ENCODE measurements around the gene GYS1.
A peak's percentile ranks its signal among the peaks of the same experiment; 100 is the strongest.

The GYS1 gene

GRCh38 chr19:49017666-49018351, 24.7 kb upstream of the GYS1 start:
- peak; percentile 71 for DNase-seq (ENCODE audit: low read depth)

DNA sequence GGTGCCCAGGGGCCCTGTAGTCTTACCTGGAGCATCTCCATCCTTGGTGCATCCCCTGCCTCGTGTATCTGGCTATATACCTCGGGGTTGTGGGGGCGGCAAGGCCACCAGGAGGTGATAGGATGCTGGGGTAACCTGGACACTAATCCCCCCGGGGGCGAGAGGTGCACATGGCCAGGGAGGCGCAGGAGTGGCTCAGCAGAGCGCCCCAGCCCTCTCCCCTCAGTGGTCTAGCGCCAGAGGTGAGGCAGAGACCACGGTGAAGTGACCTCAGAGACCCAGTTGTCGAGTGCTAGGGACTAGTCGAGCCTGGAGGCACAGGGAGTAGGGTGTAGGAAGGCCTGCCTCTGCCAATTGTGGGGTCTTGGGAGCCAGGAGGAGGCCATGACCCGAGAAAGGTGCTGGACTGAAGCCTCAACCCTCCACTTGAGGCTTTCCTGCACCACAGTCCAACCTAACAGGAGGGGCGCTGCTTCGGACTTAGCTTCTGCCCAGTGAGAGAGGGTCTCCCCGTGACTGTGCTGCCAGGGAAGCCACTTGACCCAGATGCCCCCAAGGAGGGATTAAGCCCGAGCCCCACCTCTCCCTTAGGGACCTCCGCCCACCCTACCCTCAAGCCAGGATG, 24.0 kb upstream of the GYS1 start, which contains the start of gene LHB:
Gene LHB (minus strand): TSS at position 51 of the 625 bp plus-strand sequence. CDS start 10 bp downstream, at position 41.
- DNase-seq (ENCODE audit: low read depth): no peak

- no peak for DNase-seq (ENCODE audit: low read depth)
These were observed 23.1 kb upstream of the GYS1 start for GRCh38 chr19:49016067-49016839.

GRCh38 chr19:49014870-49015255, 21.8 kb upstream of the GYS1 start:
- DNase-seq (ENCODE audit: low read depth): no peak

- no peak for DNase-seq (ENCODE audit: low read depth)
These were observed 21.2 kb upstream of the GYS1 start for GRCh38 chr19:49014123-49014869.

DNA sequence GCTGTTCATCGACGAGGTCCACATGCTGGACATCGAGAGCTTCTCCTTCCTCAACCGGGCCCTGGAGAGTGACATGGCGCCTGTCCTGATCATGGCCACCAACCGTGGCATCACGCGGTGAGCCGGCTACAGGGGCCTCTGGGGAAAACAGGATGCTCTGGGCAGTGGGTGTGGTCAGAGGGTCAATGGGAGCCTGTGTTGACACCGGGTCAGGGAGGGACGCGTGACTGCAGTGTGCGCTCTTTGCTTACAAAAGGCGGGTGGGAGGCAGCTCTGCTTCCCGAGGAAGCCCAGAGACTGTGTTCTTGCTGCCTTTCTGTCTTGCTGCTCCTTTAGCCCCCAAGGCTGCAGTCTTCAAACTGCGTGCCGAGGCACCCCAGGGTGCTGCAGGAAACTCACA, 18.1 kb upstream of the GYS1 start:
- DNase-seq (ENCODE audit: low read depth): no peak

GRCh38 chr19:49010453-49010852, 17.3 kb upstream of the GYS1 start:
- no peak for DNase-seq (ENCODE audit: low read depth)

- no peak for DNase-seq (ENCODE audit: low read depth)
These were observed 16.7 kb upstream of the GYS1 start for GRCh38 chr19:49009828-49010227.

DNA sequence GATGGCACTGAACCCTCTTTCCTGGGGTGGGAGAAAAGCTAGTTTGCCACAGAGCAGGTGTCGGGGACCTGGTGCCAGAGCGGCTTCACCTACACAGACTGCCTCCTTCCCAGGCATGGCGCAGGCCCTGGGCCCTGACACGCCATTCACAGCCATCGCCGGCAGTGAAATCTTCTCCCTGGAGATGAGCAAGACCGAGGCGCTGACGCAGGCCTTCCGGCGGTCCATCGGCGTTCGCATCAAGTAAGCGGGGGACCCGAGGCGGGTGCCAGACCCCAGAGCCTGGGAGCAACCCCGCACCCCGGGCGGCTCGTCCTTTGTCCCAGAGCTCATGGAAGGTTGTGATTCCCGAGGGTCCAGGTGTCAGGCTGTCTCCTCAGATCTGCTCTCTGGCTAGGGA, 13.8 kb upstream of the GYS1 start:
- DNase-seq (ENCODE audit: low read depth): no peak

GRCh38 chr19:49004964-49005614, 12.0 kb upstream of the GYS1 start:
- DNase-seq (ENCODE audit: low read depth): no peak

DNA sequence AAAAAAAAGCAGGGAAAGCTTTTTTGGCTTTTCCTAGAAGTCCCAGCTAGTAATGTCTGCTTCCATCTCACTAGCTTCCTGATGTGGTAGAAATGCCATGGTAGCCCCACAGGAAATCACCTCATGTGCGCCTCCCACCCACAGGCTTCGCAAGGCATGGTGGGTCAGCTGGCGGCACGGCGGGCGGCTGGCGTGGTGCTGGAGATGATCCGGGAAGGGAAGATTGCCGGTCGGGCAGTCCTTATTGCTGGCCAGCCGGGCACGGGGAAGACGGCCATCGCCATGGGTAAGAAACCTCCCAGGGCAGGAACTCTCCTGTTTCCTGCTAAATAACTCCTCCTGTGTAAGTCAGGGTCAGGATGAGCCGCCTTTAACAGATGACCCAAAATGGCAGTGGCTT, 11.0 kb upstream of the GYS1 start:
- DNase-seq (ENCODE audit: low read depth): no peak

GRCh38 chr19:48999481-49000325, 6.6 kb upstream of the GYS1 start:
- DNase-seq (ENCODE audit: low read depth): peak; percentile 73

GRCh38 chr19:48997972-48998371, 4.9 kb upstream of the GYS1 start:
- peak; percentile 61 for DNase-seq (ENCODE audit: low read depth)

GRCh38 chr19:48994035-48994386, 902 bp upstream of the GYS1 start:
- no peak for DNase-seq (ENCODE audit: low read depth)

DNA sequence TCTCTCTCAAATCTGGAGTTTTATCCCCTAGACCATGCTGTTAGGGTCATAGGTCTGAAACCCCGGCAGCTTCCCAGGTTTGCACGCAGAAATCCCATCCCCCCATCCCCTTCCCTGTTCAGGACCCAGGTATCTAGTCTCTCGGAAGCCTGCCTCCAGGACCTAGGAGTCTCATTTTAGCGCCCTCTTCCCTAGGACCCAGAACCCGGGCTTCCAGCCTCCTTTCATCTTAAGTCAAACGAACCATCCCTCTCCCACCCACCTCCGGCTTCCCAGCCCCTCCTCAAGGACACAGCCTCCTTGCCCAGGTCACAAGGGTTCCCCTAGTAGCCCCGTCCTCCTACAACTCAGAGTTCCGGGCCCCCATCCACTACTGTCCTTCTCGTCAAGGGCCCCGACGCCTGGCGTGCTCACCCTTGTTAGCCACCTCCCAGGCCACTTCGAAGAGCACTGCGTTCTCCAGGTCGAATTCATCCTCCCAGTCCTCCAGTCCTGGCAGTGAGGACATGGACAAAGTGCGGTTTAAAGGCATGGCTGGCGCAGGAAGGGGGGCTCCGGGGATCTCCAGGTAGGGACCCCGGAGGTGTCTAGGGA, 431 bp downstream of the GYS1 start:
- no peak for DNase-seq (ENCODE audit: low read depth)

DNA sequence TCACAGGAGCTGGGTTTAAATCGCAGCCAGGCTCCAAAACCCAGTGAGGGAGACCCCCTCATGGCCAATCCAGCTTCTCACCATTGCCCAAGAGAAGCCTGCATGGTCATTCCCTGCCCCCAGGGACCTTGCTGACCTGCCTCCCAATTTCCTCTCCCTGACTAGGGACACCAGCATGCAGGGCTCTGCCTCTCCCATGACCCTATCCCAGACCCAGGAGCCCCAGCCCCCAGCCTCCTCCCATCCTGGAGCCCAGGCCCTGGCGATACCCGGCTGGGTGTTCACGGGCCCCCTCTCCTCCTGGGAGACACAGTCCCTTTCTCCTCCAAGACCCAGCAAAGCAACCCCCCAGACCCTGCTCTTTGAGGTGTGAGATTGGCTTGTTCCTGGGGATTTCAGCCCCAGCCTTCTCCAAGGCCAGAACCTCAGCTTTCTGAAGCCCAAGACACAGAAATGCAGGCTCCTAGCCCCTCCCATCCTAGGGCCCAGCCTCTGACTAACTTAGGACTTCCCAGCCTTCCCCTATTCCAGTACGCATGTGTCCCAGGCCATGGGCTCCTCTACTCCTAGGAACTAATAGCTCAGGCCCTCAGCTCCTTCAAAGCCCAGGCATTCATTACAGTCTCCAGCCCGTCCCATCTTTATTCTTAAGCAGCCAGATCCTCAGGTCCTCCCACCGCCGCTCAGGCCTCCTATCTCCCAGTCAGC, 1.1 kb downstream of the GYS1 start:
- peak; percentile 92 for DNase-seq (ENCODE audit: low read depth)

DNA sequence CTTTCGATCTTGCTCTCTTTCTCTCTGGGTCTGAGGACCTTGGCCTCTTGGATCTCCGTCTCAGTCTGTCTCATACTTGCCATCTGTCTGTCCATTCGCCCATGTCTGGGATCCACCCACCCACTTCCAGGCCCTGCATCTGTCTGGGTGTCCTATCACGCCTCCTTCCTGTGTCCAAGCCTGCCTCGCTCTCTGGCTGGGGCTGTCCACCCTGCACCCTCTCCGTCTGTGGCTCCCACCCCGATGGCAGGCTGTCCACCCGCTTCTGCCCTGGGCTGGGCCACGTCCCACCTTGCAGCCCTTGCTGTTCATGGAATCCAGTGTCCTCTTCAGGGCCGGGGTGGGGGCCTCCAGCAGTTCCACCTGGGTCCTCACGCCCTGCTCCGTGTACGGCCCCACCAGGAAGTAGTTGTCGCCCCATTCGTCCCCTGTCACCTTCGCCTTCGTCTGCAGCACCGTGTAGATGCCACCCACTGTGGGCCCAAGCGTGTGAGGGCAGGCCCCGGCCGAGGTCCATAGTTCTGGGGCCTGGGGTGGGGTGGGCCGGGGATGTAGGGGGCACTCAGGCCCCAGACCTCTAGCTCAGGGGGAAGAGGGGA, 2.0 kb downstream of the GYS1 start:
- DNase-seq (ENCODE audit: low read depth): no peak

DNA sequence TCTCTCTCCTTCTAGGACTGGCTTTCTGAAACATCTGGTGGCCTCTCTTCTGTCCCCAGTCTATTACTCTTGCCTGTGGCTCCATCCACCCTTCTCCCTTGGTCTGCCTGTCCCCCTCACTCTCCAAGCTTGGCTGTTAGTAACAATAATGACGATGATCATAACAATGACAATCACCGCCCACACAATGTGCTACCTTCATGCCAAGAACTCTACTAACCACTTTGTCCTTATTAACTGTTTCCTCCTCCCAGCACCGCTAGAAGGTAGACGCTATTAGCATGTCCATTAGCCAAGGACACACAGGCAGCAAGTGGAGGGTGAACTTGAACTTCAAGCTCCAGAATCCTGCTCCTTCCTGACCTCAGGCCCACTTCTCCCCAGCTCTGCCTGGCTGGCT, 2.7 kb downstream of the GYS1 start:
- DNase-seq (ENCODE audit: low read depth): no peak

- peak; percentile 57 for DNase-seq (ENCODE audit: low read depth)
These were observed 3.3 kb downstream of the GYS1 start for GRCh38 chr19:48989701-48990291.

Measured in EH (cell line).